Memory B cell (primary cell): ENCODE measurements around the gene HSPH1.
"Not testable (repeated sequence)": the region's sequence is repeated elsewhere in the genome, so short reads cannot be mapped to it uniquely, and the experiment has no call there.

Experiments used
- ATAC-seq: fragments of 150-1000 bp; cut with Tn5 transposase; 2 replicates; pipeline ENCODE4 v1.10.0; 2021; ENCODE audit warnings: low read depth, mild to moderate bottlenecking, moderate library complexity
- DNase-seq, 2 donors: peaks; one replicate each; pipeline ENCODE4 v3.0.0; 2022; ENCODE audit warnings: low spot score in 2 of 2
- H3K27ac Mint-ChIP-seq: one replicate; pipeline ENCODE4 v1.8.0; 2022; ENCODE audit warnings: mild to moderate bottlenecking, moderate library complexity, mixed read lengths
- H3K27me3 Mint-ChIP-seq: one replicate; pipeline ENCODE4 v1.8.0; 2022; ENCODE audit warnings: mixed read lengths
- H3K36me3 Mint-ChIP-seq: one replicate; pipeline ENCODE4 v1.8.0; 2022; ENCODE audit warnings: mild to moderate bottlenecking, mixed read lengths
- H3K4me1 Mint-ChIP-seq: one replicate; pipeline ENCODE4 v1.8.0; 2022; ENCODE audit warnings: mixed read lengths
- H3K4me3 Mint-ChIP-seq: one replicate; pipeline ENCODE4 v1.8.0; 2022; ENCODE audit warnings: mild to moderate bottlenecking, moderate library complexity, mixed read lengths
- H3K9me3 Mint-ChIP-seq: one replicate; pipeline ENCODE4 v1.8.0; 2022; ENCODE audit warnings: mixed read lengths

The HSPH1 gene

GRCh38 chr13:31192306-31192705, 30.6 kb upstream of the HSPH1 start:
- H3K9me3 Mint-ChIP-seq = no peaks in the 10 kb centered on the region

GRCh38 chr13:31191748-31192147, 30.0 kb upstream of the HSPH1 start:
- no peak overlapping the region for H3K4me3 Mint-ChIP-seq
- ATAC-seq (no peak), DNase-seq (no peak)
- peaks cover 4% of the 10 kb centered on the region for H3K36me3 Mint-ChIP-seq
- H3K9me3 Mint-ChIP-seq = no peaks in the 10 kb centered on the region
- H3K4me1 Mint-ChIP-seq = no peaks in the 10 kb centered on the region
- peaks cover 7% of the 10 kb centered on the region for H3K27me3 Mint-ChIP-seq
- no peak overlapping the region for H3K27ac Mint-ChIP-seq

More at GRCh38 chr13:31192306-31192705, 30.6 kb upstream of the HSPH1 start:
- Mint-ChIP-seq H3K27ac (no peak overlapping the region), H3K4me3 (no peak overlapping the region), H3K4me1 (no peaks in the 10 kb centered on the region), H3K36me3 (peaks cover 4% of the 10 kb centered on the region), H3K27me3 (peaks cover 7% of the 10 kb centered on the region)
- no peak for DNase-seq
- no peak for ATAC-seq

- Mint-ChIP-seq H3K4me1 (no peaks in the 10 kb centered on the region), H3K36me3 (peaks cover 3% of the 10 kb centered on the region), H3K27me3 (peaks cover 5% of the 10 kb centered on the region), H3K4me3 (no peak overlapping the region), H3K27ac (no peak overlapping the region), H3K9me3 (no peaks in the 10 kb centered on the region)
- no peak for ATAC-seq
- no peak for DNase-seq
Measured at GRCh38 chr13:31184981-31185645, 23.4 kb upstream of the HSPH1 start.

GRCh38 chr13:31184451-31184850, 22.7 kb upstream of the HSPH1 start:
- Mint-ChIP-seq H3K36me3 (peaks cover 3% of the 10 kb centered on the region), H3K27ac (no peak overlapping the region), H3K4me1 (no peaks in the 10 kb centered on the region), H3K27me3 (peaks cover 5% of the 10 kb centered on the region), H3K9me3 (no peaks in the 10 kb centered on the region), H3K4me3 (no peak overlapping the region)
- no peak for ATAC-seq
- DNase-seq = no peak

- no peak overlapping the region for H3K27ac Mint-ChIP-seq
- DNase-seq (no peak), ATAC-seq (no peak)
- peaks cover 4% of the 10 kb centered on the region for H3K27me3 Mint-ChIP-seq
- no peaks in the 10 kb centered on the region for H3K4me1 Mint-ChIP-seq
- peaks cover 3% of the 10 kb centered on the region for H3K36me3 Mint-ChIP-seq
- peaks cover 2% of the 10 kb centered on the region for H3K9me3 Mint-ChIP-seq
- H3K4me3 Mint-ChIP-seq = no peak overlapping the region
Measured at GRCh38 chr13:31182987-31183386, 21.3 kb upstream of the HSPH1 start.

- Mint-ChIP-seq H3K36me3 (peaks cover 3% of the 10 kb centered on the region), H3K4me1 (no peaks in the 10 kb centered on the region), H3K4me3 (no peak overlapping the region), H3K27me3 (peaks cover 2% of the 10 kb centered on the region), H3K27ac (no peak overlapping the region), H3K9me3 (peaks cover 6% of the 10 kb centered on the region)
- DNase-seq (no peak), ATAC-seq (no peak)
Measured at GRCh38 chr13:31179754-31180153, 18.1 kb upstream of the HSPH1 start.

- Mint-ChIP-seq H3K9me3 (peaks cover 6% of the 10 kb centered on the region), H3K4me3 (no peak overlapping the region), H3K4me1 (no peaks in the 10 kb centered on the region), H3K36me3 (peaks cover 2% of the 10 kb centered on the region), H3K27me3 (peaks cover 2% of the 10 kb centered on the region), H3K27ac (no peak overlapping the region)
- no peak for DNase-seq
- no peak for ATAC-seq
Measured at GRCh38 chr13:31179241-31179640, 17.5 kb upstream of the HSPH1 start.

- H3K27ac Mint-ChIP-seq, H3K4me1 Mint-ChIP-seq, H3K36me3 Mint-ChIP-seq, DNase-seq, H3K9me3 Mint-ChIP-seq, H3K4me3 Mint-ChIP-seq, ATAC-seq, H3K27me3 Mint-ChIP-seq: not testable (repeated sequence)
Measured at GRCh38 chr13:31177813-31178495, 16.2 kb upstream of the HSPH1 start.

GRCh38 chr13:31175847-31176532, 14.3 kb upstream of the HSPH1 start:
- ATAC-seq = no peak
- H3K4me1 Mint-ChIP-seq = no peaks in the 10 kb centered on the region
- no peak overlapping the region for H3K27ac Mint-ChIP-seq
- no peak overlapping the region for H3K4me3 Mint-ChIP-seq
- peaks cover 6% of the 10 kb centered on the region for H3K9me3 Mint-ChIP-seq
- H3K36me3 Mint-ChIP-seq = no peaks in the 10 kb centered on the region
- DNase-seq = no peak
- peaks cover 14% of the 10 kb centered on the region for H3K27me3 Mint-ChIP-seq

- DNase-seq = no peak
- Mint-ChIP-seq H3K4me3 (no peak overlapping the region), H3K27me3 (peaks cover 17% of the 10 kb centered on the region)
Measured at GRCh38 chr13:31174018-31174417, 12.3 kb upstream of the HSPH1 start.

GRCh38 chr13:31172535-31172934, 10.8 kb upstream of the HSPH1 start:
- no peaks in the 10 kb centered on the region for H3K4me1 Mint-ChIP-seq
- peaks cover 4% of the 10 kb centered on the region for H3K9me3 Mint-ChIP-seq
- ATAC-seq (no peak), DNase-seq (no peak)
- peaks cover 17% of the 10 kb centered on the region for H3K27me3 Mint-ChIP-seq
- H3K36me3 Mint-ChIP-seq = no peaks in the 10 kb centered on the region
- H3K4me3 Mint-ChIP-seq = no peak overlapping the region
- no peak overlapping the region for H3K27ac Mint-ChIP-seq

More at GRCh38 chr13:31174018-31174417, 12.3 kb upstream of the HSPH1 start:
- no peak overlapping the region for H3K27ac Mint-ChIP-seq
- ATAC-seq = no peak
- H3K9me3 Mint-ChIP-seq = peaks cover 6% of the 10 kb centered on the region
- H3K36me3 Mint-ChIP-seq = no peaks in the 10 kb centered on the region
- H3K4me1 Mint-ChIP-seq = no peaks in the 10 kb centered on the region

- H3K4me1 Mint-ChIP-seq = no peaks in the 10 kb centered on the region
- no peak overlapping the region for H3K4me3 Mint-ChIP-seq
- DNase-seq = no peak
- no peak for ATAC-seq
- no peak overlapping the region for H3K27ac Mint-ChIP-seq
- peaks cover 17% of the 10 kb centered on the region for H3K27me3 Mint-ChIP-seq
- no peaks in the 10 kb centered on the region for H3K36me3 Mint-ChIP-seq
- H3K9me3 Mint-ChIP-seq = no peaks in the 10 kb centered on the region
Measured at GRCh38 chr13:31172001-31172400, 10.3 kb upstream of the HSPH1 start.

- Mint-ChIP-seq H3K27me3 (peaks cover 14% of the 10 kb centered on the region), H3K4me3 (no peak overlapping the region), H3K9me3 (no peaks in the 10 kb centered on the region), H3K4me1 (no peaks in the 10 kb centered on the region), H3K36me3 (no peaks in the 10 kb centered on the region), H3K27ac (no peak overlapping the region)
- DNase-seq (no peak), ATAC-seq (no peak)
Measured at GRCh38 chr13:31168736-31169135, 7.0 kb upstream of the HSPH1 start.

- no peaks in the 10 kb centered on the region for H3K4me1 Mint-ChIP-seq
- H3K4me3 Mint-ChIP-seq = no peak overlapping the region
Measured at GRCh38 chr13:31168166-31168565, 6.5 kb upstream of the HSPH1 start.

More at GRCh38 chr13:31168166-31168565, 6.5 kb upstream of the HSPH1 start:
- Mint-ChIP-seq H3K9me3 (no peaks in the 10 kb centered on the region), H3K27ac (no peak overlapping the region), H3K27me3 (peaks cover 12% of the 10 kb centered on the region), H3K36me3 (no peaks in the 10 kb centered on the region)
- DNase-seq (no peak), ATAC-seq (no peak)
